GM21528 (cell line): ENCODE data around the gene SCRN1.

Experiments used
- ATAC-seq: cut with Tn5 transposase; IDR thresholded peaks from one replicate; pipeline ENCODE4 v1.9.1; 2021; ENCODE audit warnings: mild to moderate bottlenecking, moderate library complexity; ENCODE audit not compliant: unreplicated experiment, low FRiP score

The SCRN1 gene

DNA sequence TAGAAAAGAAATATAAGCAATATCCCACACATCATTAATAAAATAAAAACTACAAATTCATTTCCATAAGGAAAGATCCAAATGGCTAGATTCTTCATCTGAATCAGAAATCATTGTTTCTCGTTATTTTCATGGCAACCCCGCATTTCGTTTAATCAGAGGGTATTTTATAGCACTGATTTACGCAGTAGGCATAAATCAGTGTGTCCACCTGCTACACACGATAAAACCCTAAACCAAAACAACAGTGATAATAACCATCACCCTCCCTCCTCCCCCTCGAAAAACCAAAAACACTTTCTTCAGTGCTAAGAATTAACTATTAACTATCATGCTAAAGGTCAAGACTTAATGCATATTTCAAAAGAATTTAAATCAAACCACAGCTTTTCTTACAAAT is 20.4 kb upstream of the SCRN1 start:
- ATAC-seq, result no peak

DNA sequence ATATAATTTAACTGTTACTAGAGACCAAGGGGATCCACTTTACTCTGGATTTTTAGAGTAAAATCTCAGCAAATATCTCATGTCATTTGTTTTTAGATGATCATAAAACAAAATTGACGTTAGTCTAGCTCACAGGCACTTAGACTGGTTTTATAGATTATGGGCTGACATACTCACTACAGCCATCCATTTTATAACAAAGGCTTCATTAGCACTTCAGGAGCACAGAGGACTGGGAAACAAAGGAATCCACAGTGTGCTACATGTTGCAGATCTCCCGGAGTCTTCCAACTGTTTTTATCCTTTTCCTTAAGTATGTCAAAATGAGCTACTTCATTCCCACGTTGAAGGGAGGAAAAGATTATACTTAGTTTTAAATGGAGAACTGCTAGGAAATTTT is 15.9 kb upstream of the SCRN1 start:
- ATAC-seq, result no peak

DNA sequence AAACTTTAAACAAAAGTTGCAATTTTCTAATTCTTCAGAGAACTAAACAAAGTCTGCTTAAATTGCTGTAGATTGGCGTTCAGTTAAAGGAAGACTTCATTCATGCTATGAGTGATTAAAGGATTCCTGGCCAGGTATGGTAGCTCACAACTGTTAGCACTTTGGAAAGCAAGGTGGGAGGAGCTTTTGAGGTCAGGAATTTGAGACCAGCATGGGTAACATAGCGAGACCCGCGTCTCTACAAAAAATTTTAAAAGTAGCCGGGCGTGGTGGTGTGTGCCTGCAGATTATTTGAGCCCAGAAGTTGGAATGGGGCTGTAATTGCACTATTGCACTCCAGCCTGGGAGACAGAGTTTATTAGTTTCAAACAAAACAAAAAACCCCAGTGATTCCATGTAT is 13.5 kb upstream of the SCRN1 start:
- no peak for ATAC-seq

GRCh38 chr7:30001998-30002397 is 12.4 kb upstream of the SCRN1 start:
- no peak for ATAC-seq

GRCh38 chr7:29998489-29998888 is 8.9 kb upstream of the SCRN1 start:
- ATAC-seq, result no peak

- no peak for ATAC-seq
Measured at GRCh38 chr7:29996321-29996720, 6.7 kb upstream of the SCRN1 start.

- ATAC-seq, result no peak
Measured at GRCh38 chr7:29995652-29996051, 6.1 kb upstream of the SCRN1 start.

DNA sequence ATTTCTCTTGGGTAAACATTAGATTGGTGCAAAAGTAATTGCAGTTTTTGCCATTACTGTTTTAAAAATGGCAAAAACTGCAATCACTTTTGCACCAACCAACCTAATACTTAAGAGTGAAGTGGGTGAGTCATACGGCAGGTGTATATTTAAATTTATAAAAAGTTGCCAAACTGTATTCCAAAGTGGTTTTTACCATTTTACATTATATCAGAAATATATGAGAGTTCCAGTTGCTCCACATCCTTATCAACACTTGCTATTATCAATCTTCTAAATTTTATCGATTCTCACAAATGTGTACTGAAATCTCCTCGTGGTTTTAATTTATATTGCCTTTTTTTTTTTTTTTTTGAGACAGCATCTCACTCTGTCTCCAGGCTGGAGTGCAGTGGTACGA is 3.5 kb upstream of the SCRN1 start:
- no peak for ATAC-seq

DNA sequence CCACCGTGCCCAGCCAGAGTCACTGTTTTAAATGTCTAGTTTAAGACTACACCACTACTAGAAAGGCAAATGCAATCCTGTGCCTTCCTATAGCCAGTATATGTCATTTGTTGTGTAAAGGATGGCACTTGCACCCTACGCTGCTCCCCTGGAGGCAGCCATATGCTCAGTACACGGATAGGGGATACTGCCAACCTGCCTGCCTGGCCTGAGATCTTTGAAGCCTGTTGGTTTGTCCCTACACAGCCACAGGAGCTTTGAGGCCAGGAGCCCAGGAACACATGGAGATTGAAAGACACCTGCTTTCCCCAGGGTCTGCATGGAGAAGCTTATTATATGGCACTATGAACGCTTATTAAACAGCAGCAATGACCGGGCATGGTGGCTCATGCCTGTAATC is 2.3 kb upstream of the SCRN1 start:
- ATAC-seq, result no peak

DNA sequence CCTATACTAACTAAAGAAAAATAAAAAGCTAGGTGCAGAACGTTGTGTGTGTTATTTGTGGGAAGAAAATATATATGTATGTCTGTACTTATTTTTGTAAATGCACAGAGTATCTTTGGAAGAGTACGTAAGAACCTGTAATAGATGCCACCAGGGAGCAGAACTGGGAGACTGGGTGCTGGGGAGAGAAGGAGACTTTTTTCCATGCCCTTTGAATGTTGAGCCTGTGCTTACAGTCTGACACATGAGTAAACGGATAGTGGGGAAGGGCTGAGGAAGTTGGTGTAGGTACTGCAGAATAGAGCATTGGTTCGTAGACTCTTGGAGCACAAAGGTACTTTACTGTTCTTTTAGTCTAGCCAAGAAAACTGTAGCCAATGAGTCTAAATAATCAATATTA is 1.3 kb upstream of the SCRN1 start:
- ATAC-seq, result no peak

DNA sequence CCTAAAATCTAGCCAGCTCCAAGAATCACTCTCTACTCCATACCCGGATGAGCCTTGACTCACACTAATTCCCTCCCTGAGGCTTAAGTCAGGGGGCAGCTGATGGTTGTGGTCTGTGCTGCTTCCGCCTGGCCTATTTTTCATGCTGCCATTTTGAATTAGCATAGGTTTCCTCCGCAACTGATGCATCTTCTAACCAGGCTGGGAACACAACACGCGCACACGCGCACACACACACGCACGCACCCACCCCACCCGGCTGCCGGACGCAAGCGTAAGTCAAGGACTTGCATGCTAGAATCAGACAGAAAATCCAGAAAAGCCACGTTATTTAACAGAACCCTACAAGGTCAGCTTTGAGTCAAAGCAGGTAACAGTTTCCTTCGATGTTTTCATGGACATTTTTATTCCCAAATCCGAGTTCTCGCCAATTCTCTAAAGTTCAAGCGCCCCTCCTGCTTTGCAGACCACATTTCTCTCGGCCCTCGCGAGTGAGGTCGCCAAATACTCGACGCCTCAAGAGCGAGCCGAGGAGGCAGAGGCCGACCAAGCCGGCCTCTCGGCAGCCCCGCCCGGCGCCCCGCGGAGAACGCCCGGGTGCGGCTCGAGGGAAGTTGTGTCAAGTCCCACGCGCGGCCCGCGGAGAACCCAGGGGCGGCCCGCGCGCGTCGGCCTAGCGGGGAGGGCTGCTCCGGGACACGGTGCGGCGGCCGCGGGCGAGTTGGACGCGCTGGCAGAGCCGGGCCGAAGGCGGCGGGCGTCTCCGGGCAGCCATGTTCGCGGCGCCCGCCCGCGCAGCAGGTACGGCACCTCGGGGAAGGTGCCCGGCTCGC is 961 bp downstream of the SCRN1 start:
- peak; percentile 43 for ATAC-seq

GRCh38 chr7:29987811-29988317 is 1.7 kb downstream of the SCRN1 start:
- ATAC-seq, result no peak

- ATAC-seq, result no peak
Measured at GRCh38 chr7:29987083-29987482, 2.5 kb downstream of the SCRN1 start.

DNA sequence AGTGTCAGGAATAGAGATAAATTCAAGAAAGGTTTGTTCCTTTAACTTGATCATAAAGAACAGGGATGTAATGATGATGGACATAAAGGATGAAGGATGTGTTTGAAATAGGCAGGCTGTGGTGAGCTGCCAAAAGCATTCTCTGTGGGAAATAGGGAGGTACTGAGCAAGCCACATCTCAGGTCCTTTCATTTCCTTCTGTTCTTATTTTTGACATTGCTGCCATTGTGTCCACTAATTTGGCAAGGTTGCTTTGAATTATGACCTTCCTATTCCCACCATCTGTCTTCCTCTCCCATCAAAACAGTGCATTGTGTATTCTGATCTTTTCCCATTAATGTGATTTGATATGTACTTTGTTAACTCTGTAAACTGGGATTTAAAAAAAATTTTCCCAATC is 9.4 kb downstream of the SCRN1 start:
- ATAC-seq, result no peak

- no peak for ATAC-seq
Measured at GRCh38 chr7:29977886-29978651, 11.5 kb downstream of the SCRN1 start.

DNA sequence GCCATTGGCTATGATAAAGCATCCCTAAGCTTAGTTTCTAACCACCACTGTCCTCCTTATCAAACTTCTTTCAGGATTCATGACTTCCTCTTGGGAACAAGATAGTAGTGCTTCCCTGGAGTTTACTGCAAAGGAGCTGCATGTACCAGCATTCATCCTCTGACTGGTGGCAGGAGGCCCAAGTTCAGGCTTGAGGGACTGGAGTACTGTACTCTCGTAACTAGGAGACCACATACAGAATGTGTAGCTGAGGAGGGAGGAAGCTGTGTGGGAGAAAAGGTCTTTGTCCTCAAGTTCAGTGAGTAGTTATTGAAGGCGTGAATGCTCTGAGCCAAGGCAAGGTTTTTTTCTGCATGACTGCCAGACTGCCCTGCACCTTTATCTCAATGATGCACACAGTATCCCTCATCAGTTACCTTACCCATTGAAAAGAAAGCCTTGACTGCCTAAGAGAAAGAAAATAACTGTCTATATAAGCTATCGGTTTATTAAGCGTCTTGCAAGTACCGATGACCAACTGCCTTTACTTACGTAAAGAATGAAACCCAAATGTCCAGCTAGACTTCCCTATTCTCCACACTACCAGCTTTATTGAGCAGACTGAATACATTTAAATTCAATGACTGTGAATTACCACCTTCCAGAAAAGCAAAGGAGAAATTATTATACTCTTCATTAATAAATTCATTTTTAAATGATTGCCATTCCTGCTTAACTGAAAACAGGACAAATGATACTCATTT is 12.8 kb downstream of the SCRN1 start:
- ATAC-seq, result no peak

DNA sequence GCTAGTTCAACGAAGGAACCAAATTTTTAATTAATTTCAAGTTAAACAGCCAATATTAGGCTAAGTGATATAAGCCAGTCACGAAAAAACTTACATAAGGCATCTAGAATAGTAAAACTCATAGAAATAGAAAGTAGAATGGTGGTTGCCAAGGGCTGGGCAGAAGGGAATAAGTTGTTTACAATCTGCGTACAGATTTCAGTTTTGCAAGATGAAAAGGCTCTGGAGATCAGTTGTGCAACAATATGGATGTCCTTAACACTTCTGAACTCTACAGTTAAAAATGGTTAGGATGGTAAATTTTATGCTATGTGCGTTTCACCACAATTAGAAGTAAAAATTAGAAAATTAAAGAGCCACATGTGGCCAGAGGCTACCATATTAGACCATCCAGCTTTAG is 13.3 kb downstream of the SCRN1 start:
- ATAC-seq, result no peak

GRCh38 chr7:29975561-29975960 is 14.0 kb downstream of the SCRN1 start:
- ATAC-seq, result no peak

GRCh38 chr7:29974286-29974685 is 15.3 kb downstream of the SCRN1 start:
- no peak for ATAC-seq

GRCh38 chr7:29972315-29972669 is 17.3 kb downstream of the SCRN1 start:
- ATAC-seq, result no peak
